Nephron (organoid): Measurements from ENCODE around the gene FAM193B.

ENCODE experiments used
- H3K27ac Mint-ChIP-seq, 3 experiments: 2 replicates each; pipeline ENCODE4 v1.8.0; 2020; ENCODE audit warnings: mixed read lengths in 3 of 3, mild to moderate bottlenecking in 2 of 3, moderate library complexity in 1 of 3
- H3K27me3 Mint-ChIP-seq: 2 replicates; pipeline ENCODE4 v1.8.0; 2021; ENCODE audit warnings: low read depth, mild to moderate bottlenecking, moderate library complexity, mixed read lengths
- H3K36me3 Mint-ChIP-seq: 2 replicates; pipeline ENCODE4 v1.8.0; 2020; ENCODE audit warnings: low read depth, mixed read lengths
- H3K4me1 Mint-ChIP-seq: 2 replicates; pipeline ENCODE4 v1.8.0; 2020; ENCODE audit warnings: mixed read lengths
- H3K4me3 Mint-ChIP-seq, 3 experiments: 2 replicates each; pipeline ENCODE4 v1.8.0; 2020; ENCODE audit warnings: mild to moderate bottlenecking in 3 of 3, mixed read lengths in 3 of 3, moderate library complexity in 2 of 3
- H3K9me3 Mint-ChIP-seq: 2 replicates; pipeline ENCODE4 v1.8.0; 2020; ENCODE audit warnings: mixed read lengths
- TF ChIP-seq, protein P1 (sequence below), 3 experiments: fragments of 200-600 bp; sonication (generic); IDR thresholded peaks; one replicate each; pipeline ENCODE4 v1.5.0; 2021; ENCODE audit warnings: antibody characterized with exemption in 3 of 3; ENCODE audit not compliant: unreplicated experiment in 3 of 3

FAM193B gene

DNA sequence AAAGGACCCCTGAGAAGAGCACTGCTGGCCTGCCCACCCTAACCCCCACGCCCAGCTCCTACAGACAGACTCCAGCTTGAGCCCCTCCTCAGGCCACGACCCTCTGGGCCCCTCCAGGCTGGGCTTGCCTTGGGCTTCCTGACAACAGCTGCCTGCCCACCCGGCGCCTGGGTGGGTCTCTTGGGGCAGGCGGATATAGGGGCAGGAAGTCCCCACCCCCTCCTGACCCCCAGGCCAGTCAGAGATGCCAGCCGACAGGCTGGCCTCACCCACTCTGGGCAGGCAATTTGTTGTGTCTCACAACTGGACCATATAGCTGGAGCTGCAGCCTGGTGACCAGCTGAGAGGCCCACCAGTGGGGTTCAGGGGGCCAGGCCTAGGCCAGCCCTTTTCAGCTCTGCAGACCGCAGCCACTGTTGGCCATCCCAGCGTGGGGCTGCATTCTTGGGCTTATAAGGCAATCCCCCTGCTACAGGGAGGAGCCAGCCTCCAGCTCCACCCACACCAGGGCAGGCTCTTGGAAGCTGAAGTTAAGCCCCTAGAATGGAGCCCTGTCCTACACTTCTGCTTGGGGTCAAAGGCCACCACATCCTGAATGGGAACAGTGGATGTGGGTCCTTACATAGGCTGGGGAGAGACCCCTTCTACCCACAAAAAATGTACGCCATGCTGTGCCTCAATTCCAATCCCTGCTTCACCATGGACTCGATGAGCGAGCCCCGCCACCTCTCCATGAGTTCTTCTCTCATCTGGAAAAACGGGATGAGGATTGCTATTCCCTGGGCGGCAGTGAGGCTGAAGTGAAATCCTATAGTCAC lies 58.9 kb downstream of the FAM193B start:
- peak overlapping the region; percentile 94 to 97 (median 96) for H3K27ac Mint-ChIP-seq
- peaks cover 4% of the 10 kb centered on the region for H3K27me3 Mint-ChIP-seq
- peak overlapping the region; percentile 91 to 93 (median 93) for H3K4me3 Mint-ChIP-seq
- peaks cover 55% of the 10 kb centered on the region for H3K4me1 Mint-ChIP-seq
- H3K9me3 Mint-ChIP-seq: no peaks in the 10 kb centered on the region
- TF ChIP-seq, protein P1, sequence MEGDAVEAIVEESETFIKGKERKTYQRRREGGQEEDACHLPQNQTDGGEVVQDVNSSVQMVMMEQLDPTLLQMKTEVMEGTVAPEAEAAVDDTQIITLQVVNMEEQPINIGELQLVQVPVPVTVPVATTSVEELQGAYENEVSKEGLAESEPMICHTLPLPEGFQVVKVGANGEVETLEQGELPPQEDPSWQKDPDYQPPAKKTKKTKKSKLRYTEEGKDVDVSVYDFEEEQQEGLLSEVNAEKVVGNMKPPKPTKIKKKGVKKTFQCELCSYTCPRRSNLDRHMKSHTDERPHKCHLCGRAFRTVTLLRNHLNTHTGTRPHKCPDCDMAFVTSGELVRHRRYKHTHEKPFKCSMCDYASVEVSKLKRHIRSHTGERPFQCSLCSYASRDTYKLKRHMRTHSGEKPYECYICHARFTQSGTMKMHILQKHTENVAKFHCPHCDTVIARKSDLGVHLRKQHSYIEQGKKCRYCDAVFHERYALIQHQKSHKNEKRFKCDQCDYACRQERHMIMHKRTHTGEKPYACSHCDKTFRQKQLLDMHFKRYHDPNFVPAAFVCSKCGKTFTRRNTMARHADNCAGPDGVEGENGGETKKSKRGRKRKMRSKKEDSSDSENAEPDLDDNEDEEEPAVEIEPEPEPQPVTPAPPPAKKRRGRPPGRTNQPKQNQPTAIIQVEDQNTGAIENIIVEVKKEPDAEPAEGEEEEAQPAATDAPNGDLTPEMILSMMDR (IDR thresholded peaks at IDR 0.05; ENCODE audit: unreplicated experiment in 3 of 3): no peak
- peaks cover 11% of the 10 kb centered on the region for H3K36me3 Mint-ChIP-seq

DNA sequence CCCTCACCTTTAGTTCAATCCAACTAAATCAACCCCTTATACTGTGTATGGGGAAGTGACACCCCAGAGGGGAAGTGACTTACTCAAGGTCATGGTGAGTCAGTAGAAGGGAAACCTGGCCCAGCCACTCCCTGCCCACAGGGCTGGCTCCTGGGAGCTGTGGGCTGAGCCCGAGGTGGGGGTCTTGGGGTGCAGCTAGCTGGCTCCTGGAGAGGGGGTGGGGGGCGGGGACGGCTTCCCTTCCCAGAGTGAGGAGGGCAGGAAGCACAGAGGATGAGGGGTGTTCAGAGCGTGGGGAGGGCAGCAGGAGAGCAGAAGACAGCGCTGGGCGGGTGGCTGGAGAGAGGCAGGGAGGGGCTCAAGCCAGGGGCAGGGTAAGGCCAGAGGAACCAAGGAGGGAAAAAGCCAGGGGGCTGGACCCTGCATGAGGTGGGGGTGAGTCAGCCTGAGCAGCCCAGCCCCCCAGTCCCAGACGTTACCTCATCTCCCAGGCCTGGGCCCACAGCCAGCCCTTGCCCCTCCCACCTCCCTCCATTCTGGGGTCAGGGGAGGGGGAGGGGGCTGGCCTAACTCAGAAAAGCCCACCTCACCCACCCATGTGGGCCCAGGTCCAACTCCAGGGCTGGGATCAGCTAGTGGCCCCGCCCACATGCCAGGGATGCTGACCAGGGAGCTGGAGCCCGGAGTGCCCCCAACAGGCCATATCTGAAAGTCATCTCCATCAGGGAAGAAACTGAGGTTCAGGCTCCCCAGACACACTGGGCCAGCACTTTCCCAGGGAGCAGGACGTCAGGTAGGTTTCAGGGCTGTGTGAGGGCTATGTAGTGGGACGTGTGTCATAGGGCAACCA lies 59.8 kb downstream of the FAM193B start:
- peaks cover 15% of the 10 kb centered on the region for H3K36me3 Mint-ChIP-seq
- peak overlapping the region; percentile 93 to 97 (median 96) for H3K27ac Mint-ChIP-seq
- H3K4me3 Mint-ChIP-seq: peak overlapping the region; percentile 91 to 93 (median 93)
- TF ChIP-seq, protein P1 (IDR thresholded peaks at IDR 0.05; ENCODE audit: unreplicated experiment in 3 of 3): peak in 2 of 3 experiments; percentile 23 to 24
- H3K4me1 Mint-ChIP-seq: peaks cover 54% of the 10 kb centered on the region
- H3K9me3 Mint-ChIP-seq: no peaks in the 10 kb centered on the region
- H3K27me3 Mint-ChIP-seq: peaks cover under 1% of the 10 kb centered on the region

DNA sequence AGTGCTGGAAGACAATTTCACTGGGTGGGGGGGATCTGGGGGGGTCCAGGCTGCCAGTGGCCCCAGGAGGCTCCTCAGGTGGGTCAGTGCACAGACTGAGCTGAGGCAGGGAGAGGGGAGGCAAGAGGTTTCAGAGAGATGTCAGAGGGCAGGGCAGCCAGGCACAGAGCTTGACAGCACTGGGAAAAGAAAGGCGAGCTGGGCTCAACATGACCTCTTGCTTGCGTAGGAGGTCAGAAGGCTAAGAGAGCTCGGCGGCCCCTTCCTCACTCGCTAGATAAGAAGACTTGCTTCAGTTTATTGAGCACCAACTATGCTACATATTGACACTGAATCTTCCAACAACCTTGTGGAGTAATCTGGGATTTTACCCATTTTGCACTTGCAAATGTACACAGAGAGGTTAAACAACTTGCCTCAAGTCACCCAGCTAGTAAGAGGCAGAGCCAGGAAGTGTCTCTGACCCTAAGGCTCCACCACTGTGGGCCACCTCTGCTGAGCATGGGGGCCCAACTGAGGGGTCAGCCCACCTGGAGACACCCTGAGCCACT lies 60.5 kb downstream of the FAM193B start:
- TF ChIP-seq, protein P1 (IDR thresholded peaks at IDR 0.05; ENCODE audit: unreplicated experiment in 3 of 3): no peak
- H3K27me3 Mint-ChIP-seq: no peaks in the 10 kb centered on the region
- H3K36me3 Mint-ChIP-seq: peaks cover 16% of the 10 kb centered on the region
- H3K9me3 Mint-ChIP-seq: no peaks in the 10 kb centered on the region
- peak overlapping the region; percentile 80 to 97 (median 96) for H3K27ac Mint-ChIP-seq
- peaks cover 49% of the 10 kb centered on the region for H3K4me1 Mint-ChIP-seq
- H3K4me3 Mint-ChIP-seq: peak overlapping the region; percentile 43 to 91 (median 60)

DNA sequence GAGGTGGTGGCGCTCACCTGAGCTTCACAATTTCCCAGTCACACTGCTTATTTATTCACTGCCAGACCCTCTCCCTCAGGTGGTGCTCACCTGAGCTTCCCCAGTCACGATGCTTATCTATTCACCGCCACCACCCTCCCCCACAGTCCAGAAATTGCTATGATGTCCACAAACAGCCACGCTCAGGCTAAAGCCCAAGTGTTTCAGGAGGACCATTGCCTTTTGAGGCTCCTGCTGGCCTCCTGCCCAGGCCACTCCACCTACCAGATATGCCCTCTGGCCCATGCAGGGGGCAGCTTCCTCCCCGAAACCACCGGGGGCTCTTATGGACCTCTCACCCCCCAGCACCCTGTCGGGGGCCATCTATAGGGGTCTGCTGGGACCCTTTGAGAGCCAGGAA lies 61.5 kb downstream of the FAM193B start:
- TF ChIP-seq, protein P1 (IDR thresholded peaks at IDR 0.05; ENCODE audit: unreplicated experiment in 3 of 3): no peak
- Mint-ChIP-seq H3K27ac (peak overlapping the region; percentile 61 to 96 (median 84)), H3K9me3 (no peaks in the 10 kb centered on the region), H3K4me3 (peak overlapping the region; percentile 52 to 81 (median 79)), H3K36me3 (peaks cover 24% of the 10 kb centered on the region), H3K4me1 (peaks cover 39% of the 10 kb centered on the region), H3K27me3 (no peaks in the 10 kb centered on the region)

DNA sequence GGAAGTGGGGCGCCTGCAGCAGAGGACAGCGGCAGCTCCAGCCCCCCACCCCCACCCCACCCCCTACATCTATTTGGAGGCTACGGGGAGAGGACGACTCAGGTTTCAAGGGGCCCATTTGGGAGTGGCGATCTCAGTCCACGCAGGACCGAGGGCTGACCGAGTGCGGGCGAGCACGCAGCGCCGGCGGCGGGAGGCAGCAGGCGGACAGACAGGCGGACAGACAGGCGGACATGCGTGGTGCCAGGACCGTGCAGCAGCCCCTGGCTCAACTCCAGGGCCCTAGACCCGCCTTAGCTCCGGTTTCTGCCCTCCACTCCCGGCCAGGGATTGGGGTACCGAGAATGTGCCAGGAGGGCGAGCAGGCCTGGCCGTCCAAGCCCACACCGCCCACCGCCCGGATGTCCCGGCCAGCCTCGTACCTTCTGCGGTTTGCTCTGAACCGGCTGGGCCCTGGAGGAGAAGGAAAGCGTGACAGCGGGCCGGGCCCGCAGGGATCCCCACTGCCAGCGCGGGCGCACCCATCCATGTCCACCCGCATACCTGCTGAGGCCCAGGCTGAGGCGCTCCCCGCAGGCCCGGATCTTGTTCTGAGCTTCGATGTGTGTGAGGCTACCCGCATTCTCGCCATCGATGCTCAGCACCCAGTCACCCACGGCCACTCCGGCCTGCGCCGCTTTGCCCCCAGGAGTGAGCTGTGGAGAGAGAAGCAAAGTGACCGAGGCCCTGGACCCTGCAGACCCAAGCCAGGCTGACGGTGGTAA lies 62.2 kb downstream of the FAM193B start:
- TF ChIP-seq, protein P1 (IDR thresholded peaks at IDR 0.05; ENCODE audit: unreplicated experiment in 3 of 3): no peak
- Mint-ChIP-seq H3K9me3 (no peaks in the 10 kb centered on the region), H3K4me1 (peaks cover 37% of the 10 kb centered on the region), H3K36me3 (peaks cover 30% of the 10 kb centered on the region), H3K27me3 (no peaks in the 10 kb centered on the region), H3K27ac (peak overlapping the region; percentile 61 to 96 (median 84)), H3K4me3 (peak overlapping the region in 2 of 3 experiments; percentile 45 to 81)
